ENCODE data around the gene PKNOX2. TPM values are rescaled to one million over a fixed set of nuclear protein-coding genes. Genes with fewer than 3 reads are reported as not detected.

Gene PKNOX2
- total and polyA plus RNA-seq, 2 of the 4 experiments (the other 2 are of a cell fraction), result 0.72 to 2.3 TPM

DNA sequence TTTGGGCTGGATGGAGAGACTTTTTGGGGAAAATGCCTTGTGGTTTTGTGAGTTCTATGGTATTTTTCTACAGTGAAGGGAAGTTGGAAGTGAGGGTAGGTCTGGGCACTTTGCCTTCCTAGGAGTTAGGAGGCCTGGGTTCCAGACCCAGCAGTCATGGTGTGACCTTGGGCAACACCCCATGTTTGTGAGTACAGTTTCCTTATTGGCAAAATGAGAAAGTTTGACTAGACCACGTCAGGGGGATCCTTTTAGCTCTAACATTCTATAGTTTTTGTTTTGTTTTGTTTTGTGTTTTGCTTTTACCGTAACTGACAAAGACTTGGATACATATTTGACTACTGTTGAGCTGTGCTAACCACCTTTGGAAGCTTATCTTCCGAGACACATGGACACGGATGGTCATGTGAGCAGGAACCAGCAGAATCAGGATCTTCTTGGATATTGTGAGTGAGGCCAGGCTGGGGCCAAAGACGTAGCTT, 109.0 kb downstream of the PKNOX2 start:
- Histone ChIP-seq H3K9me3 (ENCODE audit: control insufficient read depth, insufficient read depth, low read length) (no peaks in the 10 kb centered on the region), H3K9ac (ENCODE audit: low read depth, low read length) (no peak overlapping the region), H4K5ac (ENCODE audit: low read depth, low read length) (no peak overlapping the region), H2BK15ac (ENCODE audit: low read depth, low read length) (no peak overlapping the region), H3K79me1 (ENCODE audit: low read depth in 1 of 2, low read length in 2 of 2) (no peaks in the 10 kb centered on the region), H3K14ac (replicated peaks; ENCODE audit: low read depth, low read length) (no peak overlapping the region), H3K9me1 (ENCODE audit: insufficient read depth, low read length) (no peaks in the 10 kb centered on the region), H4K8ac (ENCODE audit: low read depth in 2 of 2, low read length in 2 of 2) (no peak overlapping the region), H2AFZ (replicated peaks; ENCODE audit: low read length, poor library complexity) (no peak overlapping the region), H3K27ac (ENCODE audit: insufficient read depth, low read length) (no peak overlapping the region), H2BK5ac (ENCODE audit: low read depth, low read length, poor library complexity, severe bottlenecking) (no peak overlapping the region), H3K56ac (ENCODE audit: extremely low read depth, insufficient read depth, low read length) (no peak overlapping the region), H3K4me2 (ENCODE audit: low read depth, low read length) (no peak overlapping the region), H3K18ac (ENCODE audit: low read depth, low read length) (no peak overlapping the region), H4K20me1 (ENCODE audit: insufficient read depth, low read length) (no peaks in the 10 kb centered on the region), H2AK9ac (replicated peaks; ENCODE audit: low read depth, low read length, poor library complexity) (no peak overlapping the region), H2BK120ac (ENCODE audit: low read depth, low read length) (no peak overlapping the region), H3K27me3 (ENCODE audit: control insufficient read depth, insufficient read depth, low read length) (no peaks in the 10 kb centered on the region), H2BK20ac (ENCODE audit: low read depth, low read length) (no peak overlapping the region), H3K4me1 (ENCODE audit: control insufficient read depth, insufficient read depth, low read length) (no peaks in the 10 kb centered on the region; the same call in 1 of the 2 replicates), H3K4ac (ENCODE audit: low read depth, low read length) (no peak overlapping the region; the same call in 1 of the 2 replicates), H3K4me3 (ENCODE audit: insufficient read depth, low read depth, low read length) (no peak overlapping the region), H3K23ac (ENCODE audit: low read depth, low read length) (no peak overlapping the region), H4K91ac (ENCODE audit: insufficient read depth, low read depth, low read length) (no peak overlapping the region), H2AK5ac (ENCODE audit: low read depth, low read length) (no peak overlapping the region), H3K36me3 (ENCODE audit: control insufficient read depth, insufficient read depth, low read length) (no peaks in the 10 kb centered on the region)
- POLR2A ChIA-PET (ENCODE audit: unreplicated experiment), result no interaction called here
- in situ Hi-C loops (cut with MboI; ENCODE audit: low sequenced_read_pairs) (no loop called here), intact Hi-C loops (cut with micrococcal nuclease) (no loop called here), dilution Hi-C loops (cut with HindIII; ENCODE audit: low sequenced_read_pairs, unreplicated experiment) (no loop called here)
- no TSS peak for BruUV-seq (replicated peaks)
- CTCF ChIA-PET, result no interaction called here
- TF ChIP-seq MAZ (IDR thresholded peaks at IDR 0.05; ENCODE audit: borderline replicate concordance, low read depth, low read length), result no peak
- no peak for TF ChIP-seq MAFK (IDR thresholded peaks at IDR 0.05; ENCODE audit: low read depth, low read length)
- no peak for TF ChIP-seq BHLHE40 (IDR thresholded peaks at IDR 0.05; ENCODE audit: low read depth, low read length)
- TF ChIP-seq RAD21 (IDR thresholded peaks at IDR 0.05; ENCODE audit: low read length), result no peak
- no peak for TF ChIP-seq CEBPB (IDR thresholded peaks at IDR 0.05; ENCODE audit: low read depth, low read length)
- TF ChIP-seq, protein P1, sequence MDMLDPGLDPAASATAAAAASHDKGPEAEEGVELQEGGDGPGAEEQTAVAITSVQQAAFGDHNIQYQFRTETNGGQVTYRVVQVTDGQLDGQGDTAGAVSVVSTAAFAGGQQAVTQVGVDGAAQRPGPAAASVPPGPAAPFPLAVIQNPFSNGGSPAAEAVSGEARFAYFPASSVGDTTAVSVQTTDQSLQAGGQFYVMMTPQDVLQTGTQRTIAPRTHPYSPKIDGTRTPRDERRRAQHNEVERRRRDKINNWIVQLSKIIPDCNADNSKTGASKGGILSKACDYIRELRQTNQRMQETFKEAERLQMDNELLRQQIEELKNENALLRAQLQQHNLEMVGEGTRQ (IDR thresholded peaks at IDR 0.05; ENCODE audit: low read depth, low read length), result no peak
- TF ChIP-seq POLR2A (IDR thresholded peaks at IDR 0.05; ENCODE audit: low read depth, low read length), result no peak
- no peak for TF ChIP-seq SMC3 (IDR thresholded peaks at IDR 0.05; ENCODE audit: low read depth, low read length)
- no peak for TF ChIP-seq MXI1 (IDR thresholded peaks at IDR 0.05; ENCODE audit: borderline replicate concordance, low read depth, low read length)
- no peak for TF ChIP-seq FOS (IDR thresholded peaks at IDR 0.05; ENCODE audit: low read depth, low read length)
- TF ChIP-seq RCOR1 (IDR thresholded peaks at IDR 0.05; ENCODE audit: insufficient replicate concordance, low read length), result no peak
- no peak for TF ChIP-seq NFE2L2 (IDR thresholded peaks at IDR 0.05; ENCODE audit: low read depth, low read length)
- TF ChIP-seq, protein P2, sequence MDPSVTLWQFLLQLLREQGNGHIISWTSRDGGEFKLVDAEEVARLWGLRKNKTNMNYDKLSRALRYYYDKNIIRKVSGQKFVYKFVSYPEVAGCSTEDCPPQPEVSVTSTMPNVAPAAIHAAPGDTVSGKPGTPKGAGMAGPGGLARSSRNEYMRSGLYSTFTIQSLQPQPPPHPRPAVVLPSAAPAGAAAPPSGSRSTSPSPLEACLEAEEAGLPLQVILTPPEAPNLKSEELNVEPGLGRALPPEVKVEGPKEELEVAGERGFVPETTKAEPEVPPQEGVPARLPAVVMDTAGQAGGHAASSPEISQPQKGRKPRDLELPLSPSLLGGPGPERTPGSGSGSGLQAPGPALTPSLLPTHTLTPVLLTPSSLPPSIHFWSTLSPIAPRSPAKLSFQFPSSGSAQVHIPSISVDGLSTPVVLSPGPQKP (IDR thresholded peaks at IDR 0.05; ENCODE audit: borderline replicate concordance, low read depth, low read length), result no peak
- TF ChIP-seq, protein P3, sequence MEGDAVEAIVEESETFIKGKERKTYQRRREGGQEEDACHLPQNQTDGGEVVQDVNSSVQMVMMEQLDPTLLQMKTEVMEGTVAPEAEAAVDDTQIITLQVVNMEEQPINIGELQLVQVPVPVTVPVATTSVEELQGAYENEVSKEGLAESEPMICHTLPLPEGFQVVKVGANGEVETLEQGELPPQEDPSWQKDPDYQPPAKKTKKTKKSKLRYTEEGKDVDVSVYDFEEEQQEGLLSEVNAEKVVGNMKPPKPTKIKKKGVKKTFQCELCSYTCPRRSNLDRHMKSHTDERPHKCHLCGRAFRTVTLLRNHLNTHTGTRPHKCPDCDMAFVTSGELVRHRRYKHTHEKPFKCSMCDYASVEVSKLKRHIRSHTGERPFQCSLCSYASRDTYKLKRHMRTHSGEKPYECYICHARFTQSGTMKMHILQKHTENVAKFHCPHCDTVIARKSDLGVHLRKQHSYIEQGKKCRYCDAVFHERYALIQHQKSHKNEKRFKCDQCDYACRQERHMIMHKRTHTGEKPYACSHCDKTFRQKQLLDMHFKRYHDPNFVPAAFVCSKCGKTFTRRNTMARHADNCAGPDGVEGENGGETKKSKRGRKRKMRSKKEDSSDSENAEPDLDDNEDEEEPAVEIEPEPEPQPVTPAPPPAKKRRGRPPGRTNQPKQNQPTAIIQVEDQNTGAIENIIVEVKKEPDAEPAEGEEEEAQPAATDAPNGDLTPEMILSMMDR (conservative IDR thresholded peaks at IDR 0.05; ENCODE audit: low read depth, low read length), result no peak
- no peak for TF ChIP-seq RFX5 (IDR thresholded peaks at IDR 0.05; ENCODE audit: low read depth, low read length)
- no peak for TF ChIP-seq CHD1 (IDR thresholded peaks at IDR 0.05; ENCODE audit: low read depth, low read length)
- ATAC-seq (ENCODE audit: low read depth) (no peak), DNase-seq (no peak)
- 92% methylated on average over 2 of the region's 5 CpGs; no CpG with 5 or more reads in 1 of the 2 experiments for WGBS, 2 experiments (ENCODE audit: extremely low coverage in 2 of 2, insufficient read length in 1 of 2)

Measured in IMR-90 (cell line).